SIG-M5 (cell line): ENCODE measurements around the gene CCSAP.
"Not testable (repeated sequence)": the region's sequence is repeated elsewhere in the genome, so short reads cannot be mapped to it uniquely, and the experiment has no call there.

Experiments
- DNase-seq: peaks from one replicate; lab custom pipeline; 2025; lab: John Stamatoyannopoulos, UW

Gene CCSAP

GRCh38 chr1:229342656-229343569 lies at the start of gene CCSAP:
TSS of gene CCSAP (minus strand) at chr1:229343047. CDS start at chr1:229342465, 582 bp downstream.
- DNase-seq = no peak

- no peak for DNase-seq
Measured at GRCh38 chr1:229390130-229390529, 47.3 kb upstream of the CCSAP start.

GRCh38 chr1:229388897-229389580 lies 46.2 kb upstream of the CCSAP start:
- DNase-seq = no peak

- no peak for DNase-seq
Measured at GRCh38 chr1:229385853-229386456, 43.1 kb upstream of the CCSAP start.

- DNase-seq = no peak
Measured at GRCh38 chr1:229384822-229385221, 42.0 kb upstream of the CCSAP start.

- no peak for DNase-seq
Measured at GRCh38 chr1:229383961-229384360, 41.1 kb upstream of the CCSAP start.

GRCh38 chr1:229383188-229383587 lies 40.3 kb upstream of the CCSAP start:
- DNase-seq = no peak

- DNase-seq = no peak
Measured at GRCh38 chr1:229381234-229381633, 38.4 kb upstream of the CCSAP start.

- no peak for DNase-seq
Measured at GRCh38 chr1:229380536-229381160, 37.8 kb upstream of the CCSAP start.

GRCh38 chr1:229379846-229380245 lies 37.0 kb upstream of the CCSAP start:
- DNase-seq = no peak

GRCh38 chr1:229378586-229379367 lies 35.9 kb upstream of the CCSAP start:
- DNase-seq = no peak

- not testable (repeated sequence) for DNase-seq
Measured at GRCh38 chr1:229378035-229378434, 35.2 kb upstream of the CCSAP start.

- DNase-seq = no peak
Measured at GRCh38 chr1:229377429-229377828, 34.6 kb upstream of the CCSAP start.

GRCh38 chr1:229376521-229376920 lies 33.7 kb upstream of the CCSAP start:
- DNase-seq = no peak

- no peak for DNase-seq
Measured at GRCh38 chr1:229374485-229374884, 31.6 kb upstream of the CCSAP start.

GRCh38 chr1:229373395-229373794 lies 30.5 kb upstream of the CCSAP start:
- DNase-seq = no peak

GRCh38 chr1:229372251-229372650 lies 29.4 kb upstream of the CCSAP start:
- DNase-seq = no peak

- DNase-seq = no peak
Measured at GRCh38 chr1:229371624-229372023, 28.8 kb upstream of the CCSAP start.

GRCh38 chr1:229370601-229371021 lies 27.8 kb upstream of the CCSAP start:
- DNase-seq = no peak

GRCh38 chr1:229368347-229368746 lies 25.5 kb upstream of the CCSAP start:
- no peak for DNase-seq

- DNase-seq = no peak
Measured at GRCh38 chr1:229365569-229365968, 22.7 kb upstream of the CCSAP start.
